Measurements from ENCODE around the gene ADAMTS4.

GRCh38 chr1:161214369-161214768, 15.5 kb upstream of the ADAMTS4 start:
- TF ChIP-seq RAD21 (IDR thresholded peaks at IDR 0.05; ENCODE audit: low read length) (no peak), CEBPB (IDR thresholded peaks at IDR 0.05; ENCODE audit: low read depth, low read length) (no peak)
- TF ChIP-seq, protein P1, sequence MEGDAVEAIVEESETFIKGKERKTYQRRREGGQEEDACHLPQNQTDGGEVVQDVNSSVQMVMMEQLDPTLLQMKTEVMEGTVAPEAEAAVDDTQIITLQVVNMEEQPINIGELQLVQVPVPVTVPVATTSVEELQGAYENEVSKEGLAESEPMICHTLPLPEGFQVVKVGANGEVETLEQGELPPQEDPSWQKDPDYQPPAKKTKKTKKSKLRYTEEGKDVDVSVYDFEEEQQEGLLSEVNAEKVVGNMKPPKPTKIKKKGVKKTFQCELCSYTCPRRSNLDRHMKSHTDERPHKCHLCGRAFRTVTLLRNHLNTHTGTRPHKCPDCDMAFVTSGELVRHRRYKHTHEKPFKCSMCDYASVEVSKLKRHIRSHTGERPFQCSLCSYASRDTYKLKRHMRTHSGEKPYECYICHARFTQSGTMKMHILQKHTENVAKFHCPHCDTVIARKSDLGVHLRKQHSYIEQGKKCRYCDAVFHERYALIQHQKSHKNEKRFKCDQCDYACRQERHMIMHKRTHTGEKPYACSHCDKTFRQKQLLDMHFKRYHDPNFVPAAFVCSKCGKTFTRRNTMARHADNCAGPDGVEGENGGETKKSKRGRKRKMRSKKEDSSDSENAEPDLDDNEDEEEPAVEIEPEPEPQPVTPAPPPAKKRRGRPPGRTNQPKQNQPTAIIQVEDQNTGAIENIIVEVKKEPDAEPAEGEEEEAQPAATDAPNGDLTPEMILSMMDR (conservative IDR thresholded peaks at IDR 0.05; ENCODE audit: low read depth, low read length), result no peak

All from IMR-90 (cell line).